Gastrocnemius medialis (tissue), 4 donors: ENCODE data around the gene SPEN.

ENCODE experiments used
- CTCF ChIP-seq, 5 experiments: fragments of 450-650 bp in 3 of 5; fragments of 200-600 bp in 2 of 5; sonication (generic) in 2 of 5; IDR thresholded peaks in 4 of 5; conservative IDR thresholded peaks in 1 of 5; 1 replicate in 4 of 5; 2 replicates in 1 of 5; pipeline ENCODE4 v1.5.1; 2016 to 2019; ENCODE audit warnings: antibody characterized with exemption in 5 of 5, mild to moderate bottlenecking in 3 of 5, moderate library complexity in 3 of 5
- POLR2A ChIP-seq, 2 donors: fragments of 450-650 bp; IDR thresholded peaks; one replicate each; pipeline ENCODE4 v1.6.1; 2017; ENCODE audit warnings: antibody characterized with exemption in 2 of 2, mild to moderate bottlenecking in 2 of 2, moderate library complexity in 2 of 2

- TF ChIP-seq CTCF (IDR thresholded peaks at IDR 0.05 in 4 of 5, conservative IDR thresholded peaks at IDR 0.05 in 1 of 5) (no peak), POLR2A (IDR thresholded peaks at IDR 0.05) (no peak)
These were observed 138.2 kb downstream of the SPEN start for GRCh38 chr1:15985611-15986297.
